Activated CD8-positive, alpha-beta memory T cell treated with anti-CD3 and anti-CD28 coated beads for 24 hours (primary cell): Measurements from ENCODE around the gene BRDT.
"Not testable (repeated sequence)": the region's sequence is repeated elsewhere in the genome, so short reads cannot be mapped to it uniquely, and the experiment has no call there.

Source experiments
- DNase-seq: peaks from one replicate; pipeline ENCODE4 v3.0.0-alpha.2; 2020

The BRDT gene

DNA sequence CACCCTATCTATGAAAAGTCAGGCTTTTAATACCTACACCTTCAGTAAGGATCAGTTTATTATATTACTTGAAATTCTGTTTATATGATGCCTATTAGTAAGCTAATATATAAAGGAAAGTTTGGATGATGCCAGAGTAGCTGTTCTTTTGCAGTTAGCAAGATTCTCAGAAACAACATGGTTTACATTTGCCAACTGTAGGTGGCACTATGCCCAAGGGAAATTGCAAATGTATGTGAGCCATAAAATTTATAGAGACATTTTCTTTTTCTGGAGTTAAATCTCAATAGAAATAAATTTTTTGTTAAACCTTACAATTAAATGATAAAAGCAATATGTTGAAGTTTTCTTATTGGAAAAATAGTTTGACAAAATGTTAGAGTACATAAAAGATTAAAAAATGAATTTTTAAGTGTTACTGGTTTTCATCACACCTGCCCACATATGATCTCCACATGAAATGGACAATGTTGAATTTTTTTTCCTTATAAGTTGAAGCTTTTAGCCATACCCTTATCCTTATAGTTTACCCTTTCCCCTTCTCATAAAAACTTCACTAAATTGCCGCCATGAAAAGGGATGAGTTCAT lies 48.5 kb downstream of the BRDT start:
- no peak for DNase-seq

DNA sequence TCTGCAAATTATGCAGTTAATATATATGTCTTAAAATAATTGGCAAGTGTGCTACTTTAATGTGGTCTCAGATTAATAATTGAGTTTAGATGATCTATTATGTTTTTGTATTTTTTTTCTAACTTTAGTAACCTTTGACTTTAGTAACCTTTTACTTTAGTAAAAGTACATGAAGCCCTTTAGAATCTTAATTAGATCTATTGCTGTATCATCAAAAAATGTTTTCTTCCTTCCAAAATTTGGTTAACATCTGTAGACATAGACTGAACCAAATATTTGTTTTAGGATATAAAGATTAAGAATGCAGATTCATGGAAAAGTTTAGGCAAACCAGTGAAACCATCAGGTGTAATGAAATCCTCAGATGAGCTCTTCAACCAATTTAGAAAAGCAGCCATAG lies 54.9 kb downstream of the BRDT start:
- no peak for DNase-seq

DNA sequence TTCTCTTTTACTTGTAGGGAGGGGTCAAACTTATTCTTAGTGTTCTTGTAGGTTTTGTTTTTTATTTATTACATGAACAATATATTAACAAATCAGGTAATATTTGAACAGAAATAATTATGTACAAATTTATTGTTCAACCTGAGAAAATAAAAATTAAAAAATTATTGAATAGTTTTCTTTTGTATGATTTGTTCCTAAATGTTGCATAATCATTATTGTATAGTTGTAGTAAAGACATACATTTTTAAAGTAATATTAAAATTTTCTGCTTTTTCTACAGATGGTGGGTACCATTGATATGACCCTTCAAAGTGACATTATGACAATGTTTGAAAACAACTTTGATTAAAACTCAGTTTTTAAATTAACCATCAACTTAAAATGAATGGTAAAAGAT lies 64.7 kb downstream of the BRDT start:
- DNase-seq, result no peak

DNA sequence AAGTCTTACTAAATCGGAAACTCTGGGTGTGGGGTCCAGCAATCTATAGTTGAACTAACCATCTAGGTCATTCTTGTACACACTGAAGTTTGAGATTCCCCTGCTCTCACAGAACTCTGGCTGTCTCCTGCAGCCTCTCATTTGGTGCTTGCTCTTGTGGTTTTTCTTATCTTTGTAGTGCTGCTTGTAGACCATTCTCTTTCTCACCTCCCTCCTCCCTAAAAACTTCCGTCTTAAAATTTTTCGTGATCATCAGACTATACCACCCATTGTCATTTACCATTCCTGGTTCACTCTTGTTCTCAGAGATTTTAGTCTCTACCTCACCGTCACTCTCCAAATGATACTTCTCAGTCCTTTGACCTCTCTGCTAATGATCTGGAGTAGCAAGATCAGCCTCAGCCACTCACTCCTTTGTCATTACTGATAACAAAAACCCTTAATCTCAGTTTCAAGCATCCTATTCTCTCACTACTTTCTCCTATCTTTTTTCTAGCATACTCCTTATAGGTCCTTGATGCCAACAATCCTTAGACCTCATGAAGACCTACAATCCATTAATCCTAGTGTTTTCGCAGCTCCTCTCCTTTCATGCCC lies 67.6 kb downstream of the BRDT start:
- DNase-seq, result no peak

DNA sequence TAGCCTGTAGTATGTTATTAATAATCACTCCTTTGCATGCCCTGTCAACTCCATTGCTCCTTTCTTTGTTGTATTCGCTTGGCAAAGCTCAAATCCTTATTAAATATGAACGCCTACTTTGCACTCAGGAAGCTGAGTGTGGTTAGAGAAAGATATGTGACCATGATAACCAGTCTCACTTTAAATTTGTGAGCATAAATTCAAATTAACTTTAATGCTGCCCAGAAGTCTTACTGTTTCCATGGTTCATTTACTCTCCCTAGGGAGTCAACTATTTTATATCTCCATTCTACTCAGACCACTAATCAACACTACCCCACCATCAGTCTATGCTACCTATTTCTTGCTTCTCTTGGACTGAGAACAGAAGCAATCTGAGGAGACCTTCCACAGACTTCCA lies 68.5 kb downstream of the BRDT start:
- DNase-seq, result no peak

DNA sequence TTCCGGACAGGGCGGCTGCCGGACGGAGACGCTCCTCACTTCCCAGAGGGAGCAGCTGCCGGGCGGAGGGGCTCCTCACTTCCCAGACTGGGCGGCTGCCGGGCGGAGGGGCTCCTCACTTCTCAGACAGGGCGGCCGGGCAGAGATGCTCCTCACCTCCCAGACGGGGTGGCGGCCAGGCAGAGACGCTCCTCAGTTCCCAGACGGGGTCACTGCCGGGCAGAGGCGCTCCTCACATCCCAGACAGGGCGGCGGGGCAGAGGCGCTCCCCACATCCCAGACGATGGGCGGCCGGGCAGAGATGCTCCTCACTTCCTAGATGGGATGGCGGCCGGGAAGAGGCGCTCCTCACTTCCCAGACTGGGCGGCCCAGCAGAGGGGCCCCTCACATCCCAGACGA lies 76.8 kb downstream of the BRDT start:
- DNase-seq, result not testable (repeated sequence)

DNA sequence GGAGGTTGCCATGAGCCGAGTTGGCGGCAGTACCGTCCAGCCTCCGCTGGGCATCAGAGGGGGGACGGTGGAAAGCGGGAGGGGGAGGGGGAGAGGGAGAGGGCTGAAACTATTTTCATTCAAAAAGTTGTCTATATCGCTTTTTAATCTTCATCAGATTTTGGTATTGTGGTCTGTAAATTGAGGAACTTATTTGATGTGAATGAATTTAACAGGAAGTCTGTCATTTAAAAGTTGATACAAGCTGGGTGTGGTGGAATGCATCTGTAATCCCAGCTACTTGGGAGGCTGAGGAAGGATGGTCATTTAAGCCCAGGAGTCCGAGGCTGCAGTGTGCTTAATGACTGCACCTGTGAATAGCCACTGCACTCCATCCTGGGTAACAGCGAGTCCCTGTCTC lies 77.6 kb downstream of the BRDT start:
- DNase-seq, result no peak

DNA sequence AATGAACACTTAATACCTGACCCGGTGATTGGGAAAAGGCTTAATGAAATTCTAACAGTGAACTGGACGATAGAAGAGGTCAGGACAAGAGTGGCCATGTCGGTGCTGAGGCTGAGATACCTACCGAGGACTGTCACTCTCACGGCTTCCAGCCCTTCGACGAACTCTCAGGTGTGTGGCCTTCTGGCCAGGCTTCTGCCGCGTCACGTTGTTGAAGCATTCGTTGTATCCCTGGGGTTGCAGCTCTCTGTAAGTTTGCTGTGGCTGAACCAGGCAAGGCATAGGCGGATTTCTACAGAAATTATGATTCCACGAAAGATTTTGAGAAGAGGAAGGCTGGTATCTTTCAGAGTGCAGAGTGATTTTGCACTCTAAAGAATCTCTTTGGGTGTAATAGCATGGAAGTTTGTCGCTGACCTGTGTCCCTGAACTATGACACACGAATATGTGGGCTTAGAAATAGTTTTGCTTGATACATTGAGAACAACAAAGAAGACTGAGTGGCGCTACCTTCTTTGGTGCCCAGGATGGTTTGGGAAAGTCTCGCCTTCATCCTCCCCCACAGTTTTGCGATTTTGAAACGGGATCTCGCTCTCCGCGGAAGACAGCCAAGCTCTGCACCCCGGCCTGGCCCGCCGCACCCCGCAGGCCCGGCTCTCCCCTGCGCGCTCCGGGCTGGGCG lies 80.2 kb downstream of the BRDT start:
- no peak for DNase-seq

DNA sequence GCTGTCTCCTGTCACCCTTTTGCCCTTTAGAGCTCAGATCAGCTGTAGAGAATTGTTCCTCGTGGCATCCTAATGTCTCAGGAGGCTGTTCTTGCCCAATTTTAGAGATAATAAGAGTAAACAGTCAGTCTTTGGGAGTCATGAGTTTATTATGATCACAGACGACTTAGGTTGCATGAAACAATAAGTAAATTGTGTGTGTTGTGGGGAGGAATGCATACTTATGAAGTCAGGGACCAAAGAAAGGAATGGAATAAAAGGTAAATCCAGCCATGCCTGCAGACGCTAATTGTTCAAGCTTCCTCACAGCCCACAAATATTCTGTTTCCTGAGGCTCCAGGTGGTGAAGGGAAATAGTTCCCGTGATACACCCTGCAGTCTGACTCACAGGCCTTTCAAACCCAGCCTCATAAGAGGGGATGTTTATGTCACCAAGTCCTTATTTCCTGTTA lies 81.5 kb downstream of the BRDT start:
- DNase-seq, result no peak

DNA sequence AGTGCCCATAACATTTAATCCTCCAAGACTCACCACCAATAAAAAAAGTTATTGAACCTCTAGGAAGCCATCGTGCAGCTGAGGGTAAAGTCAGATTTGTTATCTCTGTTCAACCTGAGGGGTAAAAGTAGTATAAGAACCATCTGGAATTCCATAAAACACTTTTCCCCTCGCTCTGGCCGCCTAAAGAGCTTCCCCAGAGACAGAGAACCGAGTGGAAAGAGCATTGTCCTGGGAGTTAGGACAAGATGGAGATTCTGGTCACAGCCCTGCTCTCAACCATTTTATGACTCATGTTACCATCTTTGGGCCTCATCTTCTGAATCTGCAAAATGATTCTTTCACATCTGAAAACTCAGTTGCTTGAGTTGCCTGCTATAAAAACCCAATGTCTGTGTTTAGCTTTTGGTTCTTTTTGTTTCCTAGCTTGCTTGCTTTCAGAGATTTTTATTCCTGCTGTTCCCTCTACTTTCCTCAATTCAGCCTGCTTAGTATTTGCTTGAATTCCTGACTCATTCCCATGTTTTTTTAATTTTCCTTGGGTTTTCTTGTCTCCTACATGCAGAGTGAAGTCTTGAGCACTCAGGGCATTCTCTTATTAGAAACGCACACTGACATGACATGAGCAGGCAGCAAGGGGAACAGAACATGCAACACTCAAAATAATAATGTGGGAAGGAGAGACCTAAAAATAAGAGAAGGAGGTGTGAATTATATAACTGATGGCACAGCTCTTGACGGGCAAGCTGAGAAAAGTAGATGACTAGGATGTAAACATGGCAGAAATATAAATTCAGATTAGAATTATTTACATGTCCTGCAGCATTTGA lies 82.3 kb downstream of the BRDT start:
- DNase-seq, result no peak

DNA sequence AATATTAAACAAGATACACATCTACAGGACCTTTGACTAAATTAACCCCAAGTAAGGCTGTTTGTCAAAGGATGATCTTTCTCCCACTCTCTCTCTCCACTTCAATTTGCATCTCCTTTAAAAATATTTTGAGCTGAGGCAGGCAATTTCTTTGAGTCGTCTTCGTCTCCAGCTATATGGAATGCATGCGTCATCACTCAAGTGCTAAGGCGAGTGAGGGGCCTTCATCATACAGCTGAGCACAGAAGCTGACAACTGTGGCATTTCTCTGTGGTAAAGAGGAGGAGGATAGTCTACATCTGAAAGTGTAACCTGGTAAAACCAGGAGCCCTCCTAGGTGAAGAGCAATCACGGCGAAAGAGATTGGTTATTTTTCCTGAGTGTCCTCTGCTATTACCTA lies 88.2 kb downstream of the BRDT start:
- DNase-seq, result no peak

DNA sequence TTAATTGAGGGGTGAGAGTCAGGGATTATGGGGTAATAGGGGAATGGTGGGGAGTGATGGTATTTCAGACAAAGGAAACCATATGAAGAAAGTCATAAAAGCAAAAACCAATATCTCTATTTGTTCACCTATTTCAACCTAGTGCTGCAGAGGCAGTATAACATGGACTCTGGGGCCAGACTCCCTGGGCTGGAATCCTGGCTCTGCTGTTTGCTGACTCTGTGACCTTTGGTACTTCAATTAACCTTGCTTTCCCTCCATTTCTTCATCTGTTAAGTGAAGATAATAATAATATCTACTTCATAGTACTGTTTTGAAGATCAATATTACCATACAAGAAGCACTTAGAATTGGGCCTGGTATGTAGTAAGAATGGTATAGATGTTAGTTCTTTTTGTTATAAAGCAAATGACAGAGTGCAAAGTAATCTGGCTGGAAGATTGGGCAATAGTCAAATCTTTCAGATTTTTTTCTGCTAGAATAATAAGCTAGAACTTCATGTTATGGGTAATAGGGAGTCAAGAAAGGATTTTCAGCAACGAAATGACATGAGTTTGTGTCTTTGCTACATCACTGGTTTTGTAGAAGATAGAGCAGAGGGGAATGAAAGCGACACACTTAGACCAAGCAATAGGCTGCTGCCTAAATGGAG lies 89.6 kb downstream of the BRDT start:
- DNase-seq, result no peak

DNA sequence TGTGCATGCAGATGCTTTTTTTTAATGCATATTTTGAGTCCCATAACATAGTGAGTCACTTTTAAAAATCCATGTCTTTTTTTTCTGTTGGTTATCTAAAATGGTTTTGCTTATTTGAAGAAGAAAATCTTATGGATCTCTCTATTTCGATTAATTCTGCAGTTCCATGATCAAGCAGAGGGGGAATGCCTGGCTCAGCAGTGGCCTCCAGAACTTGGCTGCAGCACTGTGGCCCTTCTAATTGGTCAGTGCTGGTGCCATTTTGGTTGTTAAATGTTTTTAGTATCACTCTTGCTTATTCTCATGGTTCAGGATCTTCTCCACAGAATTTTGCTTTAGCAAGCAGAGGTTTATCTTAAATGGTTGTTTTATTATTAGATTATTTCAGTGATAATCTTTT lies 91.8 kb downstream of the BRDT start:
- DNase-seq, result no peak

DNA sequence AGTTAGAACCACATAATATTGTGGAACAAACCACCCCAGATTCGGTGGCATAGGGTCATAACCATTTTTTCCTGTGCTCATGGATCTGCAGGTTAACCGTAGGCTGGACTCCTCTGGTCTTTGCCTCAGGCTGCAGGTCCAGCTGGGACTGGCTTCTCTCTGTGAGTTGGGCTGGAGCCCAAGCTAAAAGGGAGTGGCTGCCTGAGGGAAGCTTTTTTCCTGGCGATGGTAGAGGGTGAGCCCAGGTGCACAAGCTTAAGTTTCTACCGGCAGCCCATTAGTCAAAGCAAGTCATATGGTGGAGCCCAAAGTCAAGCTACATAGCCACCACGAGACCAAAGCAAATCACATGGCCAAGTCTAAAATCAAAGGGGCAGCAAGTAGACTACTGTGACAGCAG lies 94.4 kb downstream of the BRDT start:
- DNase-seq, result no peak

DNA sequence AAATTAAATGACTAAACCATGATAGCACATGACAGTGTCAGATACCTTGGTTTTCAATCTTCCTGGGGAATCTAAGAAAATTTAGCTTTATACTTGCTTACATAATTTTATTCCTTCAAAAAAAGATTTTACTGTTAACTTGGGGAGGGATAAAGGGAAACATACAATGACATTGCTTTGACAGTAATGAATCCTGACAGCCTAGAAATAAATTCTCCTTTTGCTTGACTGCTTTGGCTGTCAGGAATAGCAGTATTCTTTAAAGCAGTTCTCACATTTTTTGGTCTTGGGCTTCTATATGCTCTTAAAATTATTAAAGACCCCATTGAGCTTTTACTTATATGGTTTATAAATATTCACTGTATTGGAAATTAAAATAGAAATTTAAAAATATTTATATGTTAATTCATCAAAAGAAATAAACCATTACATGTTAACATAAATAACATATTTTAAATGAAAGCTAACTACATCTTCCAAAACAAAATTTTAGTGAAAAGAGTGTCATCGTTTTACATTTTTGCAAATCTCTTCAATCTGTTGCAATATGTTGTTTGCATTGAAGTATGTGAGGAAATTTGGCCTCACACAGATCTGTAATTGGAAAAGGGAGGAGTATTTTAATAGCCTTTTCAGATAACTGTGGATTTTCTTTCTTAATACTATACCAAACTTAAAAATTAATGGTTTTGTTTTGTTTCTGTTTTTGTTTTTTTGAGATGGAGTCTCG lies 96.7 kb downstream of the BRDT start:
- DNase-seq, result no peak

DNA sequence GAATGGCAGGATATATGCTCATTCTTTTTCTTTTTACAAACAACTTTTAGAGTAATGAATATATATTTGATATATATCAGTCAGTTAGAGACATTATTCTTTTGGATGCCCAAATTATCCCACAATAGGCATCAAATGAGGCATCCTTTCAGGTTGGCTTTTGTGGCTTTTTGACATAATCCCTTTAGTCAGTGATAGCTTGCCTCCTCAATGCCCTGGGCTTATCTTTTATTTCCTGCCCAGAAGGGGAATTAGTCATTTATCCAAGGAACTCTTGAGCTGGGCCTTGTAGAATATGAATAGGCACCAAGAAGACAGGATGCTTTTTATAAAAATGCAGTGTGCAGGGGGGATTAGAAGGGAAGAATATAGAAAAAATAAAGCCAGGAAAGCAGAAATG lies 102.7 kb downstream of the BRDT start:
- no peak for DNase-seq
